Glutamatergic neuron (in vitro differentiated cells): ENCODE data around the gene GUCA1C. TPM values are rescaled to one million over a fixed set of nuclear protein-coding genes. Genes with fewer than 3 reads are reported as not detected.

Experiments used
- DNase-seq: peaks from one replicate; pipeline ENCODE4 v3.0.0; 2022
- H3K27ac Mint-ChIP-seq: one replicate; pipeline ENCODE4 v1.8.0; 2020; ENCODE audit warnings: mild to moderate bottlenecking, mixed read lengths, inconsistent platforms; ENCODE audit not compliant: unreplicated experiment
- H3K27me3 Mint-ChIP-seq: one replicate; pipeline ENCODE4 v1.8.0; 2020; ENCODE audit warnings: mild to moderate bottlenecking, moderate library complexity, mixed read lengths, inconsistent platforms; ENCODE audit not compliant: unreplicated experiment
- H3K36me3 Mint-ChIP-seq: one replicate; pipeline ENCODE4 v1.8.0; 2020; ENCODE audit warnings: mild to moderate bottlenecking, mixed read lengths, inconsistent platforms; ENCODE audit not compliant: unreplicated experiment
- H3K4me1 Mint-ChIP-seq: one replicate; pipeline ENCODE4 v1.8.0; 2020; ENCODE audit warnings: mild to moderate bottlenecking, low read depth, mixed read lengths, inconsistent platforms; ENCODE audit not compliant: unreplicated experiment
- H3K4me3 Mint-ChIP-seq: one replicate; pipeline ENCODE4 v1.8.0; 2020; ENCODE audit warnings: mild to moderate bottlenecking, mixed read lengths, inconsistent platforms; ENCODE audit not compliant: unreplicated experiment
- H3K9me3 Mint-ChIP-seq: one replicate; pipeline ENCODE4 v1.8.0; 2020; ENCODE audit warnings: mild to moderate bottlenecking, moderate library complexity, mixed read lengths, inconsistent platforms; ENCODE audit not compliant: unreplicated experiment
- CTCF ChIP-seq: fragments of 200-600 bp; sonication (generic); IDR thresholded peaks from one replicate; pipeline ENCODE4 v1.5.0; 2021; ENCODE audit not compliant: partially characterized antibody, unreplicated experiment
- long read RNA-seq: library from polyadenylated mRNA; unstranded; transcript quantifications from one replicate; pipeline ENCODE4 v2.0.0, GENCODE V29; 2020; ENCODE audit not compliant: unreplicated experiment
- total RNA-seq: library from RNA; stranded (reverse); fragmentation: NEBNext Ultra II Directional; extraction: Animal tissue kit (Norgen Biotek cat#: 25700); gene quantifications from one replicate; pipeline ENCODE4 v1.2.1, GENCODE V29; 2021; ENCODE audit not compliant: unreplicated experiment

GUCA1C gene, protein sequence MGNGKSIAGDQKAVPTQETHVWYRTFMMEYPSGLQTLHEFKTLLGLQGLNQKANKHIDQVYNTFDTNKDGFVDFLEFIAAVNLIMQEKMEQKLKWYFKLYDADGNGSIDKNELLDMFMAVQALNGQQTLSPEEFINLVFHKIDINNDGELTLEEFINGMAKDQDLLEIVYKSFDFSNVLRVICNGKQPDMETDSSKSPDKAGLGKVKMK
- not detected for total RNA-seq
- long read RNA-seq, partial matches to known transcripts = 0 of 1 reads
- long read RNA-seq, other reads (novel, unspliced or antisense) = 1 of 1 reads

- no peak within 1 kb of the TSS for H3K4me3 Mint-ChIP-seq
- H3K4me1 Mint-ChIP-seq = no peaks in the 10 kb centered on the region
- DNase-seq = no peak
- TF ChIP-seq CTCF = no peak
- H3K36me3 Mint-ChIP-seq = no peaks in the 10 kb centered on the region
- H3K9me3 Mint-ChIP-seq = no peaks in the 10 kb centered on the region
- H3K27ac Mint-ChIP-seq = no peak within 1 kb of the TSS
- no peaks in the 10 kb centered on the region for H3K27me3 Mint-ChIP-seq
These were observed at the start of gene GUCA1C for GRCh38 chr3:108953700-108954099. Gene GUCA1C, minus strand, starts transcription at chr3:108953879. Its CDS starts 117 bp downstream, at chr3:108953762.

DNA sequence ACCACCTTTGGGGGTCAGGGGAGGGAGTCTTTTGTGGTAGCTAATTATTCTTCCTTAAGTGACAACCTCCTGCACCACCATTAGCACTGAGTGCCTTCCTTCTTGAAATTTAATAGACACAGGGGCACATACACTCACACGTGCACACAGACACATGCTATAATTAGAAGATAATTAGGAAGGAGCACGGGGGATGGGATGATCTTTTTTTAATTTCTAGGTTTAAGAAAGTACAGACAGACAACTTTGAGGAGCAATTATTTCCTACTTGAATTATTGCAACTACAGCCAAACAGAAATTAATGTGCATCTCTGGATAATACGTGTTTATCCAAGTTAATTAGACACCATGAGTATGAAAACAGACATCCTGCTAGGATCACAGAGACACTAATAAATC, 44.8 kb upstream of the GUCA1C start:
- no peaks in the 10 kb centered on the region for H3K27me3 Mint-ChIP-seq

GRCh38 chr3:108985844-108986243, 32.2 kb upstream of the GUCA1C start:
- no peaks in the 10 kb centered on the region for H3K36me3 Mint-ChIP-seq
- TF ChIP-seq CTCF = no peak
- peaks cover 2% of the 10 kb centered on the region for H3K4me1 Mint-ChIP-seq
- H3K9me3 Mint-ChIP-seq = no peaks in the 10 kb centered on the region
- no peak overlapping the region for H3K4me3 Mint-ChIP-seq
- no peaks in the 10 kb centered on the region for H3K27me3 Mint-ChIP-seq
- DNase-seq = no peak
- no peak overlapping the region for H3K27ac Mint-ChIP-seq

More for the DNA sequence above, 44.8 kb upstream of the GUCA1C start:
- Mint-ChIP-seq H3K9me3 (peaks cover 2% of the 10 kb centered on the region), H3K4me1 (peaks cover 13% of the 10 kb centered on the region), H3K27ac (peak overlapping the region; percentile 88), H3K36me3 (no peaks in the 10 kb centered on the region), H3K4me3 (peak overlapping the region; percentile 12)
- no peak for TF ChIP-seq CTCF
- DNase-seq = no peak

- Mint-ChIP-seq H3K4me3 (no peak overlapping the region), H3K36me3 (no peaks in the 10 kb centered on the region), H3K9me3 (no peaks in the 10 kb centered on the region), H3K4me1 (peaks cover 2% of the 10 kb centered on the region), H3K27ac (no peak overlapping the region), H3K27me3 (peaks cover 1% of the 10 kb centered on the region)
- TF ChIP-seq CTCF = no peak
- DNase-seq = no peak
These were observed 29.4 kb upstream of the GUCA1C start for GRCh38 chr3:108983051-108983450.

- Mint-ChIP-seq H3K27me3 (peaks cover 1% of the 10 kb centered on the region), H3K36me3 (no peaks in the 10 kb centered on the region), H3K4me3 (no peak overlapping the region), H3K9me3 (no peaks in the 10 kb centered on the region), H3K4me1 (no peaks in the 10 kb centered on the region), H3K27ac (no peak overlapping the region)
- no peak for TF ChIP-seq CTCF
- no peak for DNase-seq
These were observed 22.4 kb upstream of the GUCA1C start for GRCh38 chr3:108976058-108976457.
